Prostate gland (tissue), 2 donors: ENCODE measurements around the gene SPHKAP. TPM values are rescaled to one million over a fixed set of nuclear protein-coding genes. Genes with fewer than 3 reads are reported as not detected.
"Not testable (repeated sequence)": the region's sequence is repeated elsewhere in the genome, so short reads cannot be mapped to it uniquely, and the experiment has no call there.

Source experiments
- DNase-seq: peaks from one replicate; pipeline ENCODE4 v3.0.0-alpha.2; 2019; ENCODE audit warnings: low spot score
- H3K27ac ChIP-seq, 2 donors: fragments of 200-600 bp; sonication (generic); 2 replicates each; pipeline ENCODE4 v1.5.1; 2017 to 2019
- H3K27me3 ChIP-seq: fragments of 200-600 bp; sonication (generic); replicated peaks from 2 replicates; pipeline ENCODE4 v1.5.1; 2019; ENCODE audit not compliant: insufficient read depth
- H3K36me3 ChIP-seq, 2 donors: fragments of 200-600 bp; sonication (generic); 1 replicate in 1 of 2; 2 replicates in 1 of 2; pipeline versions ENCODE4 v1.5.1 to v1.8.1; 2017 to 2019
- H3K4me1 ChIP-seq: fragments of 200-600 bp; sonication (generic); replicated peaks from 2 replicates; pipeline ENCODE4 v1.5.1; 2019
- H3K4me3 ChIP-seq, 2 donors: fragments of 200-600 bp; sonication (generic); 2 replicates each; pipeline ENCODE4 v1.5.1; 2017 to 2019
- H3K9me3 ChIP-seq: fragments of 200-600 bp; sonication (generic); 2 replicates; pipeline ENCODE4 v1.5.1; 2017
- CTCF ChIP-seq, 4 experiments: fragments of 200-600 bp in 2 of 4; fragments of 450-650 bp in 2 of 4; sonication (generic) in 2 of 4; IDR thresholded peaks; 1 replicate in 3 of 4; 2 replicates in 1 of 4; pipeline ENCODE4 v1.5.1; 2016 to 2019; ENCODE audit warnings: antibody characterized with exemption in 4 of 4, mild to moderate bottlenecking in 2 of 4, moderate library complexity in 2 of 4
- POLR2A ChIP-seq: fragments of 450-650 bp; IDR thresholded peaks from one replicate; pipeline ENCODE4 v1.6.1; 2016; ENCODE audit warnings: antibody characterized with exemption, mild to moderate bottlenecking
- POLR2AphosphoS5 ChIP-seq: sonication (generic); formaldehyde crosslinking; IDR thresholded peaks from one replicate; pipeline ENCODE4 v1.6.1; 2017; ENCODE audit warnings: antibody characterized with exemption
- WGBS: methylation state at CpG from one replicate; pipeline ENCODE4 v1.1.5; 2018; 5-methylcytosine and 5-hydroxymethylcytosine counted together
- intact Hi-C: fragments of 100-400 bp; cut with DNase I; formaldehyde crosslinking; loops from one replicate; pipeline ENCODE4 v1.14.2; 2022
- total RNA-seq, 2 donors: library from RNA; depleted of rRNA; stranded (reverse); fragments of >200 nt; gene quantifications; one replicate each; pipeline ENCODE4 v1.1.0, GENCODE V29; 2016

The SPHKAP gene, protein sequence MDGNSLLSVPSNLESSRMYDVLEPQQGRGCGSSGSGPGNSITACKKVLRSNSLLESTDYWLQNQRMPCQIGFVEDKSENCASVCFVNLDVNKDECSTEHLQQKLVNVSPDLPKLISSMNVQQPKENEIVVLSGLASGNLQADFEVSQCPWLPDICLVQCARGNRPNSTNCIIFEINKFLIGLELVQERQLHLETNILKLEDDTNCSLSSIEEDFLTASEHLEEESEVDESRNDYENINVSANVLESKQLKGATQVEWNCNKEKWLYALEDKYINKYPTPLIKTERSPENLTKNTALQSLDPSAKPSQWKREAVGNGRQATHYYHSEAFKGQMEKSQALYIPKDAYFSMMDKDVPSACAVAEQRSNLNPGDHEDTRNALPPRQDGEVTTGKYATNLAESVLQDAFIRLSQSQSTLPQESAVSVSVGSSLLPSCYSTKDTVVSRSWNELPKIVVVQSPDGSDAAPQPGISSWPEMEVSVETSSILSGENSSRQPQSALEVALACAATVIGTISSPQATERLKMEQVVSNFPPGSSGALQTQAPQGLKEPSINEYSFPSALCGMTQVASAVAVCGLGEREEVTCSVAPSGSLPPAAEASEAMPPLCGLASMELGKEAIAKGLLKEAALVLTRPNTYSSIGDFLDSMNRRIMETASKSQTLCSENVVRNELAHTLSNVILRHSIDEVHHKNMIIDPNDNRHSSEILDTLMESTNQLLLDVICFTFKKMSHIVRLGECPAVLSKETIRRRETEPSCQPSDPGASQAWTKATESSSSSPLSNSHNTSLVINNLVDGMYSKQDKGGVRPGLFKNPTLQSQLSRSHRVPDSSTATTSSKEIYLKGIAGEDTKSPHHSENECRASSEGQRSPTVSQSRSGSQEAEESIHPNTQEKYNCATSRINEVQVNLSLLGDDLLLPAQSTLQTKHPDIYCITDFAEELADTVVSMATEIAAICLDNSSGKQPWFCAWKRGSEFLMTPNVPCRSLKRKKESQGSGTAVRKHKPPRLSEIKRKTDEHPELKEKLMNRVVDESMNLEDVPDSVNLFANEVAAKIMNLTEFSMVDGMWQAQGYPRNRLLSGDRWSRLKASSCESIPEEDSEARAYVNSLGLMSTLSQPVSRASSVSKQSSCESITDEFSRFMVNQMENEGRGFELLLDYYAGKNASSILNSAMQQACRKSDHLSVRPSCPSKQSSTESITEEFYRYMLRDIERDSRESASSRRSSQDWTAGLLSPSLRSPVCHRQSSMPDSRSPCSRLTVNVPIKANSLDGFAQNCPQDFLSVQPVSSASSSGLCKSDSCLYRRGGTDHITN (N-terminal part only)
- under 1 TPM; 0.09 to 0.57 TPM for total RNA-seq

DNA sequence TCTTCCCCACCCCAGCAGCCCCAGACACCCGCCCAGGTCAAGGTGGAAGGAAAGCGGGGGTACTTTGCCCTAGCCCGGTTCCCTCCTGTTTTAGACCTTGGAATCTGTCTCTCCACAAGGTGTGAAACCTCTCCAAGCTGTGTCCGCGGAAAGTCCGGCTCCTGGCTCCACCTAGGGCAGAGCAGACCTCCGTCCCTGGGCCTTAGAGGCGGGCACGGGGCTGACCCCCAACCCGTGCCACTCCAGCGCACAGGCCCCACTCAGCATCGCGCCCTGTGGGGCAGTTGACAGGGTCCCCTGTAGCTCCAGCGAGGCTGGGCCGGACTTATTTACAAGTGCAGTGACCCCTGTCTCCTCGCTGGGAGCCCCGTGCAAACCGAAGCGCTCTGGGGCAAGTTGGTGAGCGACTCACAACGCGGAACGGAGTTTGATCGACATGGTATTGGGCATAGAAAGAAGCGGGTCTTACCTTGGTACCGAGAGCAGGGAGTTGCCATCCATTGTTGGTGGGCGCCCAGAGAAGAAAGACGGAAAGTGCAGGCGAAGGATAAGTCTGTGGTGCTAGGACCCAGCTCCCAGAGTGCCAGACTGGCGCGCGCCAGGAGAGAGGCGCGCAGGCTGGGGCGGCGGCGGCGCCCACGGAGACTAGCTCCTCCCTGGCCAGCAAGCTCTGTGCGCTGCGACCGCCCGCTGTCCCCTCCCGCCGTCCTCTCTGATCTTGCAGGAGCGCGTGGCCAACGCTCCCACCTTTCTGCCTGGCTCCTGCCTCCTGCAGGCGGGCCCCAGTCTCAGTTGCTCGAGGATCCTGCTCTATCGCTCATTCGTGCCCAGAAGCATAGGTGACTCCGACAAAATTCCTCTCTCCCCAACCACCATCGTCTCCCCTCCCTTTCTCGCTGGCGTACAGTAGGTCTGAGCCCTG lies at the start of gene SPHKAP:
Gene SPHKAP (minus strand): TSS at position 590 of the 922 bp plus-strand sequence. CDS start 89 bp downstream, at position 501.
- Histone ChIP-seq H3K27ac (no peak within 1 kb of the TSS), H3K9me3 (no peaks in the 10 kb centered on the region), H3K27me3 (peaks cover 17% of the 10 kb centered on the region), H3K4me3 (no peak within 1 kb of the TSS), H3K36me3 (no peaks in the 10 kb centered on the region), H3K4me1 (no peaks in the 10 kb centered on the region)
- TF ChIP-seq POLR2AphosphoS5 = no peak
- no peak for TF ChIP-seq POLR2A
- TF ChIP-seq CTCF (IDR thresholded peaks at IDR 0.05) = no peak
- 1% methylated on average over 56 of the region's 56 CpGs for WGBS
- intact Hi-C loops = no loop called here
- DNase-seq = no peak

DNA sequence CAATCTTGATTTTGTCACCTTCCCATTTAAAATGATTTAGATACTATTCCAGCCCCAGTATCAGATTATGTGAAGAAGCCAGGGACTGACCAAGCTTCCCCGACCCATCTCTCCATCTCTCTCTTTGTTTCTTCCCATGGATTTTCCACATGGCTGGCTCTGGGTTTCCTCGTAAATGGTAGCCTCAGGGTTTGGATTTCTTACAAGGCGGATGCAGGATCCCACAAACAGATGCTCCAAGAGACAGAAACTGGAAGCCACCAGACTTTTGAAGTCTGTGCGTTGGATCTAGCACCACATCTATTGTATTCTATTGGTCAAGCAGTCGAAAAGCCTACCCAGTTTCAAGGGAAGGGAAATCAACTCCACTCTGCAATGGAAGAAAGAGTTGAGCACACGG lies 46.0 kb upstream of the SPHKAP start:
- H3K4me1 ChIP-seq = no peaks in the 10 kb centered on the region
- DNase-seq = no peak
- 65% methylated on average over 6 of the region's 6 CpGs for whole genome bisulfite sequencing
- no peak overlapping the region for H3K27ac ChIP-seq
- no peaks in the 10 kb centered on the region for H3K36me3 ChIP-seq
- intact Hi-C loops = no loop called here
- no peaks in the 10 kb centered on the region for H3K9me3 ChIP-seq
- H3K4me3 ChIP-seq = no peak overlapping the region
- H3K27me3 ChIP-seq = no peaks in the 10 kb centered on the region
- TF ChIP-seq POLR2AphosphoS5 (no peak), CTCF (IDR thresholded peaks at IDR 0.05) (no peak), POLR2A (no peak)

DNA sequence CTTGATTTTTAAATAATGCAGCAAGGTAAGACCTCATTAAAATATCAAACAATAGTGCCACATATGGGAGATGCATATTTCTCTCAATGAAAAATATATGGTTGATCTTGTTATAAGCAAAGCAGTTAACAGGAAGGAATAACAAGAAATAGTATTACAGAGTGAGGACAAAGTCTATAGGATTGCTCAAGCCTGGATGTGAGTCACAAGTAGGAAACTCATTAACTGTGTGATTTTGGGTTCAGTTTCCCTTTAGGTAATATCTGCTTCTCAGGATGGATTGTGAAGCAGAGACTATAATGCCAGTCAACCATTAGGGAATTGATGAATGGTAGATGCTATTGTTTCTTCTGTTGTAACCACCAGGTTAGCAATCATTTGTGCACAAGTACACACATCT lies 42.9 kb upstream of the SPHKAP start:
- no peaks in the 10 kb centered on the region for H3K9me3 ChIP-seq
- H3K4me1 ChIP-seq = no peaks in the 10 kb centered on the region
- no peaks in the 10 kb centered on the region for H3K36me3 ChIP-seq
- intact Hi-C loops = no loop called here
- TF ChIP-seq POLR2A (no peak), CTCF (IDR thresholded peaks at IDR 0.05) (no peak), POLR2AphosphoS5 (no peak)
- H3K4me3 ChIP-seq = no peak overlapping the region
- no peaks in the 10 kb centered on the region for H3K27me3 ChIP-seq
- no peak for DNase-seq
- no peak overlapping the region for H3K27ac ChIP-seq

- intact Hi-C loops, H3K36me3 ChIP-seq, DNase-seq, H3K9me3 ChIP-seq, H3K4me3 ChIP-seq, H3K27ac ChIP-seq, H3K27me3 ChIP-seq, H3K4me1 ChIP-seq: not testable (repeated sequence)
- 69% methylated on average over 2 of the region's 2 CpGs for WGBS
Measured at GRCh38 chr2:228218593-228218992, 37.1 kb upstream of the SPHKAP start.
